G401 (cell line): Measurements from ENCODE around the gene POGLUT2. TPM values are rescaled to one million over a fixed set of nuclear protein-coding genes. Genes with fewer than 3 reads are reported as not detected.

ENCODE experiments used
- DNase-seq: peaks from one replicate; pipeline ENCODE4 v3.0.0-alpha.2; 2015; ENCODE audit warnings: low spot score
- in situ Hi-C: cut with HindIII; loops from 2 replicates; pipeline ENCODE4 v1.10.0; 2016; ENCODE audit warnings: low sequenced_read_pairs, mixed read lengths
- total RNA-seq: library from RNA; depleted of rRNA; stranded (reverse); fragments of >200 nt; shearing (Covaris generic); gene quantifications from 2 replicates; pipeline ENCODE4 v1.2.3, GENCODE V29; 2014; rRNA removed

The POGLUT2 gene
- total RNA-seq, 1 experiment from 2014 or later, result 49.1 TPM

DNA sequence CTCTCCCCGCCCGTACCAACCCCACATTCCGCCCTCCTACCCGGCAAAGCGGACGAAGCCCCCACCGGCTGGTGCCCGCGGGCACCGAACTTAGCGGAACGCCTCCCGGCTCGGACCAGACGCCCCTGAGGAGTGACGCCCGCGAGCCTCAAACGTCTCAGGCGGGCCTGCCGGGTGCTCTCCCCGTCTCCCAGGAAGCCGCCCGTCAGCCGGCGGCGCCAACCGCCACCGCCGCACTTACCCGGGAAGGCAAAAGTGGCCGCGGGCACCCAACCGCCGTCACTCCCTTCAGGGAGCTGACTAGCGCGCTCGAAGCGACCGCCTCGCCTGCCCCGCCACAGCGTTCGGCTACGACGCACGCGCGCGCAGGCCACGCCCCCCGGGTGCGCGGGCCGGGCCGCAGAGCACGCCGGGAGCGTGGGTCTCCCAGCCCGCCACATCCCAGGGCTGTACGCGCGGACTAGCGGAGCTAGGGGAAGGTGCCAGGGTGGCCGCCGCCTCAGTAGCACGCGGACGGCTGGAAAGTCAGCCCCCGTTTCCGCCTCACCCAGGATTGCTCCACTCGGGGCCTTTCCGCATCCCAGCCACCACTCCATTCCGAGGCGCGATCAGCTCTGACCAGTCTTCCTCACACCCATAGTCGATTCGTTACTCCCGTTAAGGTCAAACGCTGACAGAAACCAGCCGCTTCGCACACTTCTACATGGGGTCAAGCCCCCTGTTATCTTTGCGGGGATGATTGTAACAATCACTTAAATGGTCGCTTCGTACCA, 25.1 kb downstream of the POGLUT2 start, which contains the start of gene TEX30:
Gene TEX30, minus strand, starts transcription at position 346 of the 773 bp plus-strand sequence. CDS start 3,760 bp downstream, outside the sequence.
- in situ Hi-C loops, result no loop called here
- DNase-seq, result peak; percentile 77

GRCh38 chr13:102772042-102772425, 26.7 kb downstream of the POGLUT2 start:
- DNase-seq, result no peak
- in situ Hi-C loops, result no loop called here

DNA sequence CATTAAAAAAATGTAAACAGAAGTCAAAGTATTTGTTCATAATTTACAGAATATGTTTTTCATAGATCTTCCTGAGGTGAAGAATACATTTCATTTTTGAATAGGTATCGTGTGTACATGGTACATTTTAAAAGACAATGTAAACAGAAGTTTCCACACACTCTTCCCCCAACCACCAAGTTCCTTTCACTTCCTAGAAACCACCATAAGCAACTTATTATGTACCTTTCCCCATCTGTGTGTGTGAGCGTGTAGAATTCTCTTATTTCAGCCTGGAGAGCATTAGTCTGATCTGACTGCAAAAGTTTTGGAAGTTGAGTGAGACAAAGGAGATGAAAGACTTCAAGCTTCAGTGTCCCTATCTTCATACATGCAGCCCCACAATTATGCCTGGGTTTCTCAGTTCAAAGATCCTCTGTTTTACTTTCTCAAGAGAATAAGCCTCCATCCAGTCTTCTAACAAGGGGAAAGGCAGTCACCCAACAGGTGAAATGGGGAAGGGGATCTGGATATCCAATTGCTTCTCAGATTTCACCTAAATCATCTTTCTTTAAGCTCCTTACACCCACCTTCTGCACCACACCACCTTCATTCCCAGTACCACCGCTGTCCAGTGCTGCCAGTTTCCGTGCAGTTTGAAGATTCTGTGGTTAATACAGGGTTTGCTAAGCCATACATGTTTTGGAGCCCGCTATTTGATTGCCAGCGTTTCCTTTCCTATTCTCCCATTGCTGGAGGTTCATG, 27.3 kb downstream of the POGLUT2 start:
- in situ Hi-C loops, result no loop called here
- no peak for DNase-seq

- in situ Hi-C loops, result no loop called here
- no peak for DNase-seq
Observed at GRCh38 chr13:102770435-102770834, 28.3 kb downstream of the POGLUT2 start.

DNA sequence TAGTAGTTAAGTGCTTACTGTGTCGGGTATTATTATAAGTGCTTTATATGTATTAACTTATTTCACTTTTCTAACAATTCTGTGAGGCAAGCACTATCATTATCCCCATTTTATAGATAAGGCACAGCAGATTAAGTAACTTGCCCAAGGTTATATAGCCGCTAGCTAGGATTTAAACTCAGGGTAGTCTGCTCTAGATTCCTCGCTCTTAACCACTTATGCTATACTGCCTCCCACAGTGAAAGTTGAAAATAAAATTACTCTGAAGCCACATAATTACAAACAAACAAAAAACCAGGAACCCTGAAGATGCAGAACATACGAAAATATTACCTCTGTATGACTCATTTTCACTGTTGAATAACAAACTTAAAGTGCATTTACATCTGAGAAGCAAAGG, 29.1 kb downstream of the POGLUT2 start:
- peak; percentile 5 for DNase-seq
- in situ Hi-C loops, result no loop called here

- DNase-seq, result no peak
Observed at GRCh38 chr13:102768909-102769308, 29.9 kb downstream of the POGLUT2 start.

GRCh38 chr13:102763741-102764140, 35.0 kb downstream of the POGLUT2 start:
- no peak for DNase-seq
- in situ Hi-C loops, result no loop called here

More at GRCh38 chr13:102768909-102769308, 29.9 kb downstream of the POGLUT2 start:
- in situ Hi-C loops, result no loop called here

DNA sequence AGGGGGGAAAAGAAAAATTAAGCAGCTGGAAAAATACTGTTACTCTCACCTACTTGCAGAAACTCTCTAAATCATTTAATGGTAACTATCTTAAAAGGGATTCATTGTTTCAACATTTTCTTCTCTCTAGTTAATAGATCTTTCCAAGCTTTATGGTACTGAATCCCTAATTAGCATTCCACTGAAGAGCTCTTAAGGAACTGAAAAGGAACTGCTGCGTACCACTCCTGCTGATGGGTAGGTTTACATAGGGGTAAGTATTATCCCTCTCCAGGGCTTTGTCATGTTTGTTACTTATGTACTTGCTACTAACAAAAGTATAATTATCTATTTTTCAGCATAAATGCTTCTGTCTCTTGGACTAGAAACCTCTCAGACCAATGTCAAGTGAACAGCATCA, 37.7 kb downstream of the POGLUT2 start:
- DNase-seq, result no peak
- in situ Hi-C loops, result no loop called here

- DNase-seq, result no peak
- in situ Hi-C loops, result no loop called here
Observed at GRCh38 chr13:102758842-102759241, 39.9 kb downstream of the POGLUT2 start.

GRCh38 chr13:102757006-102757405, 41.8 kb downstream of the POGLUT2 start:
- DNase-seq, result no peak
- in situ Hi-C loops, result no loop called here

DNA sequence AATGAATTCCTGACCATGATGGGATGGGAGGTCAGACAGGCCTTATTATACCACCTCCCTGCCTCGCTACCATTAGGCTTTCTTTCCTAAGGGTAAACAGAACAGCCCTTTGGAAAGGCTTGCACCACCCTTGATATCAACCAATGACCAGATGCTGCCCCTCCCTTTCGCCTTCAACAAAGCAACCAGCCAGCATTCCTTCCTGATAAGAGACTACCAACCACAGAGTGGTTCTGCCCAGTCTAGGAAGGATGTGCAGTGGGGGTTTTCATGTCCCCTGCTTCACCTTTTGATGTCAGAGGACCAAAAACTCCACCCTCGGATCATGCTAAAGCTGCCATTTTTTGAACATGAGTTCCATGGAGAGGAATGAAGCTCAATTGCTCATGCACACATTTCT, 46.9 kb downstream of the POGLUT2 start:
- in situ Hi-C loops, result no loop called here
- DNase-seq, result no peak

DNA sequence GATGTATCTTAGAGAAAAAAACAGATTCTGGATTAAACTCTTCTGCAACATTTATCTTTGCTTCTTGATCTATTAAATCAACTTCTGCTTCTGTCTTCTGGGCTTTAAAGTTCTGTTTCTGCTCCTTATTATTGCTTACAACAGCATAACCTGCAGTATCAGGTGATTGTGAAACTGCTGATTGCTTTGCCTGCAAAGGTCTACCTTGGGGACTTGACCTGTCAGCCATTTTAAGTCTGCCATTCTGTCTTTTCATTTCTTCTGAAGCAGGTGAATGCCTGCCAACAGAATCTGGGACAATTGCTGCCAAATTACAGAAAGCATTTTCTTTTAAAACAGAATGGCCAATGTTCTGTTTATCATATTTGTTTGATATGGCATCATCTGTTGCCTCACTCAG, 56.3 kb downstream of the POGLUT2 start:
- in situ Hi-C loops, result no loop called here
- no peak for DNase-seq

DNA sequence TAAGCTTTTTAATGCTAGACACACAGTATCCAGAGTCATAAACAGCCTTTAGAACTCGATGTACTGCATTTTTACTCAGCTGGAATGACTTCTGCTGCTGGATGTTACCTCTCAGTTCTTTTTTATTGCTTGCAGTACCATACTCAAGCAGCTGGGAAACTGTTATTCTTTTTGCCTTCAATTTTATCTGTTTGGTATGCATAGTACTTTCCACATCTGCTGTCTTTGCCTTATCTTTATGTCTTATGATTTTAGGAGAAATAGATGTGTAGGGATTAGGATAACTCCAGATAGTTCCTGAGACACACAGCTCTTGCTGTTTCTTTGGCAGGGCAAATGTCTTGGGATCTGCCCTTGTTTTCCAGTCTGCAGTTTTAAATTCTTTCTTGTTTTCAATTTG, 56.7 kb downstream of the POGLUT2 start:
- in situ Hi-C loops, result no loop called here
- DNase-seq, result no peak

Other genes with a start within 250 kb of the POGLUT2 start
- 62.4 and 64.0 TPM in 2 replicates for gene TPP2, start 202.0 kb downstream of the POGLUT2 start, total RNA-seq
- gene METTL21C, start 103.9 kb downstream of the POGLUT2 start, total RNA-seq, result not detected in 2 replicates
- 38.2 and 60.5 TPM in 2 replicates for gene TEX30, start 25.2 kb downstream of the POGLUT2 start, total RNA-seq
- 18.5 and 20.0 TPM in 2 replicates for gene BIVM, start 143 bp upstream of the POGLUT2 start, total RNA-seq
- 15.9 and 50.2 TPM in 2 replicates for gene ERCC5, start 47.1 kb upstream of the POGLUT2 start, total RNA-seq